OCI-LY1 (cell line): ENCODE results near the gene IST1.

Experiments
- H2AFZ ChIP-seq: fragments of 200-600 bp; sonication (generic), shearing (Covaris generic); 2 replicates; pipeline ENCODE4 v1.6.0; 2014; ENCODE audit warnings: antibody characterized with exemption, mild to moderate bottlenecking, low read length
- H3F3A ChIP-seq: fragments of 200-600 bp; sonication (generic), shearing (Covaris generic); 2 replicates; pipeline ENCODE4 v1.6.0; 2014; ENCODE audit warnings: mild to moderate bottlenecking, antibody characterized with exemption, low read length, moderate library complexity; ENCODE audit not compliant: insufficient read depth
- H3K27ac ChIP-seq: fragments of 200-600 bp; sonication (generic); 2 replicates; pipeline ENCODE4 v1.5.1; 2014; ENCODE audit warnings: low read length, mixed run types, mild to moderate bottlenecking, low read depth; ENCODE audit not compliant: poor library complexity, severe bottlenecking
- H3K27me3 ChIP-seq: fragments of 200-600 bp; sonication (generic); 2 replicates; pipeline ENCODE4 v1.6.0; 2014; ENCODE audit warnings: antibody characterized with exemption, mild to moderate bottlenecking, low read length, moderate library complexity; ENCODE audit not compliant: insufficient read depth
- H3K36me3 ChIP-seq: fragments of 200-600 bp; sonication (generic); 2 replicates; pipeline ENCODE4 v1.6.1; 2014; ENCODE audit warnings: mild to moderate bottlenecking, antibody characterized with exemption, low read length, moderate library complexity, mixed read lengths; ENCODE audit not compliant: insufficient read depth
- H3K4me1 ChIP-seq: fragments of 200-600 bp; sonication (generic); 2 replicates; pipeline ENCODE4 v1.5.1; 2014; ENCODE audit warnings: mild to moderate bottlenecking, low read length, moderate library complexity; ENCODE audit not compliant: insufficient read depth, severe bottlenecking
- H3K4me2 ChIP-seq: fragments of 200-600 bp; sonication (generic), shearing (Covaris generic); 2 replicates; pipeline ENCODE4 v1.6.1; 2014; ENCODE audit warnings: low read length
- H3K4me3 ChIP-seq: fragments of 200-600 bp; sonication (generic); 2 replicates; pipeline ENCODE4 v1.5.1; 2014; ENCODE audit warnings: low read length, low read depth, mild to moderate bottlenecking, mixed read lengths; ENCODE audit not compliant: poor library complexity, severe bottlenecking
- H3K79me2 ChIP-seq: fragments of 200-600 bp; shearing (Covaris generic); 2 replicates; pipeline ENCODE4 v1.6.1; 2016; ENCODE audit warnings: mixed run types, low read length, mixed read lengths; ENCODE audit not compliant: insufficient read depth
- H3K9ac ChIP-seq: fragments of 200-600 bp; sonication (generic), shearing (Covaris generic); 2 replicates; pipeline ENCODE4 v1.6.1; 2014; ENCODE audit warnings: mild to moderate bottlenecking, low read length, mixed read lengths
- H3K9me2 ChIP-seq: fragments of 200-600 bp; sonication (generic), shearing (Covaris generic); 2 replicates; pipeline ENCODE4 v1.6.1; 2014; ENCODE audit warnings: low read depth, mild to moderate bottlenecking, low read length, mixed read lengths
- H3K9me3 ChIP-seq: fragments of 200-600 bp; shearing (Covaris generic); 2 replicates; pipeline ENCODE4 v1.6.1; 2014; ENCODE audit warnings: low read length, mixed read lengths
- H4K20me1 ChIP-seq: fragments of 200-600 bp; sonication (generic), shearing (Covaris generic); 2 replicates; pipeline ENCODE4 v1.6.0; 2016; ENCODE audit warnings: mild to moderate bottlenecking, low read length; ENCODE audit not compliant: insufficient read depth
- CTCF ChIP-seq: fragments of 200-600 bp; sonication (generic), shearing (Covaris generic); IDR thresholded peaks from 2 replicates; pipeline ENCODE4 v1.5.1; 2017; ENCODE audit warnings: mild to moderate bottlenecking, antibody characterized with exemption, low read length, moderate library complexity, mixed read lengths
- EZH2 ChIP-seq: fragments of 200-600 bp; sonication (generic), shearing (Covaris generic); IDR thresholded peaks from 2 replicates; pipeline ENCODE4 v1.8.0; 2017; ENCODE audit warnings: borderline replicate concordance, mixed run types, mild to moderate bottlenecking, antibody characterized with exemption, low read length, moderate library complexity, mixed read lengths

IST1 gene

GRCh38 chr16:71956486-71956885, 61.2 kb downstream of the IST1 start:
- Histone ChIP-seq H3K9me2 (no peaks in the 10 kb centered on the region), H3K9me3 (no peaks in the 10 kb centered on the region), H2AFZ (no peak overlapping the region), H3K79me2 (no peaks in the 10 kb centered on the region), H3F3A (no peaks in the 10 kb centered on the region), H3K4me1 (peaks cover under 1% of the 10 kb centered on the region), H4K20me1 (no peaks in the 10 kb centered on the region), H3K4me2 (no peak overlapping the region), H3K36me3 (no peaks in the 10 kb centered on the region), H3K27me3 (no peaks in the 10 kb centered on the region; the same call in 1 of the 2 replicates), H3K27ac (no peak overlapping the region), H3K4me3 (no peak overlapping the region), H3K9ac (no peak overlapping the region)
- TF ChIP-seq CTCF (no peak), EZH2 (no peak)

- peaks cover 16% of the 10 kb centered on the region for H3K4me1 ChIP-seq
- H3K4me3 ChIP-seq: no peak overlapping the region
Observed at GRCh38 chr16:71961066-71962039, 66.0 kb downstream of the IST1 start.

More at GRCh38 chr16:71961066-71962039, 66.0 kb downstream of the IST1 start:
- Histone ChIP-seq H3K27ac (no peak overlapping the region), H3K4me2 (peak overlapping the region; percentile 43; the same call in 1 of the 2 replicates), H4K20me1 (no peaks in the 10 kb centered on the region), H3K9me2 (no peaks in the 10 kb centered on the region), H3K27me3 (no peaks in the 10 kb centered on the region; the same call in 1 of the 2 replicates), H3K9ac (no peak overlapping the region), H3K9me3 (no peaks in the 10 kb centered on the region), H2AFZ (no peak overlapping the region), H3K79me2 (no peaks in the 10 kb centered on the region), H3K36me3 (no peaks in the 10 kb centered on the region), H3F3A (no peaks in the 10 kb centered on the region)
- TF ChIP-seq EZH2: no peak
- TF ChIP-seq CTCF: peak; percentile 90
